Activated T-cell treated with anti-CD3 and anti-CD28 coated beads, Interleukin-2, amount 50 U/mL, for 72 hours (primary cell): ENCODE data around the gene TEX51. TPM values are rescaled to one million over a fixed set of nuclear protein-coding genes. Genes with fewer than 3 reads are reported as not detected.

Experiments
- ATAC-seq, 2 donors: fragments of 150-1000 bp; cut with Tn5 transposase; replicated peaks in 1 of 2; 2 replicates each; pipeline ENCODE4 v1.10.0; 2021; ENCODE audit warnings: moderate library complexity in 2 of 2, mild to moderate bottlenecking in 1 of 2
- DNase-seq, 2 donors: peaks; one replicate each; pipeline ENCODE4 v3.0.0; 2021 to 2022; ENCODE audit warnings: mixed read lengths in 1 of 2
- H3K27ac Mint-ChIP-seq: one replicate; pipeline ENCODE4 v1.8.0; 2022; ENCODE audit warnings: mild to moderate bottlenecking, moderate library complexity, mixed read lengths
- H3K27me3 Mint-ChIP-seq: one replicate; pipeline ENCODE4 v1.8.0; 2022; ENCODE audit warnings: low read depth, mixed read lengths
- H3K36me3 Mint-ChIP-seq, 2 donors: one replicate each; pipeline ENCODE4 v1.8.0; 2022; ENCODE audit warnings: mixed read lengths in 2 of 2, mild to moderate bottlenecking in 1 of 2; ENCODE audit not compliant: insufficient read depth in 2 of 2
- H3K4me1 Mint-ChIP-seq: one replicate; pipeline ENCODE4 v1.8.0; 2022; ENCODE audit warnings: low read depth, mixed read lengths
- H3K4me3 Mint-ChIP-seq, 2 donors: one replicate each; pipeline ENCODE4 v1.8.0; 2022; ENCODE audit warnings: mild to moderate bottlenecking in 2 of 2, mixed read lengths in 2 of 2, moderate library complexity in 2 of 2
- H3K9me3 Mint-ChIP-seq, 2 donors: one replicate each; pipeline ENCODE4 v1.8.0; 2022; ENCODE audit warnings: mixed read lengths in 2 of 2
- total RNA-seq, 2 donors: library from RNA; stranded (reverse); gene quantifications; one replicate each; pipeline ENCODE4 v1.2.3, GENCODE V29; 2022

The TEX51 gene
- total RNA-seq, 2 donors from 2014 or later = not detected

DNA sequence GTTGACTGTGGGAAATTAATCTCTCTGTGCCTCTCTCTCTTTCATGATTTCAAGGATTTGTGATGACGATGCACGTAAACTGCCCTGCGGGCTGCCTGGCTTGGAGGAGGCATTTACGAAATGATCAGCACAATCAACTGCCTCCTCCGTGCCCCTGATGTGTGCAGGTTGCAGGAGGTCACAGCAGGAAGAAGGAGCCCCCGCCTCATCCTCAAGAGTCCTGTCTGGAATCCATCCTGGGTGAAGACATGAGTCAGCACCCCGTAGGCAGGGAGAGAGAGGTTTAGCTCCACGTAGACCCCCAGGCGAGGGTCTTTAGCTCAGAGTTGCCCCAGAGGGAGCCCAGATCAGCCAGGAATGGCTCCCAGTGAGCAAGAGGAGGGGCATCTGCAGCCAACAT, 17.1 kb upstream of the TEX51 start:
- no peak for DNase-seq
- Mint-ChIP-seq H3K27ac (no peak overlapping the region), H3K4me1 (peaks cover 4% of the 10 kb centered on the region), H3K4me3 (no peak overlapping the region), H3K27me3 (peaks cover 3% of the 10 kb centered on the region), H3K9me3 (no peaks in the 10 kb centered on the region), H3K36me3 (no peaks in the 10 kb centered on the region)
- ATAC-seq = no peak

DNA sequence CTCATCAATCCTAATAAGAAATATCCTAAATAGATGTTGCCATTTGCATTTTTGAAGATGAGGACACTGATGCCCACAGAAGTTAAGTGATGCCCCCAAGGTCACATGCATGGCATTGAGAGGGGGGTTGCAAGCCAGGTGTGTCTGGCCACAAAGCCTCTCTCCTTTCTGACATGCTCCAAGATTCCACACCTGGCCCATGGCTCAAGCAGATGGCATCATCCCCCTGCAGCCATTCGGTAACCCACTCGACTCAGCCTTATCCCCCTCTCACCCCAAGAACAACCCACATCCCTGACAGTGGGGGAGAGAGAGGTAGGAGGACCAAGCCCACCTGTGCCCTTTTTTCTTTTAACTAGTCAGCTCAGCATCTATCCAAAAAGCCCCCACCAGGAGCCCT, 16.5 kb upstream of the TEX51 start:
- DNase-seq = no peak
- H3K36me3 Mint-ChIP-seq = no peaks in the 10 kb centered on the region
- H3K4me1 Mint-ChIP-seq = peaks cover 9% of the 10 kb centered on the region
- H3K27me3 Mint-ChIP-seq = peaks cover 9% of the 10 kb centered on the region
- no peak overlapping the region for H3K27ac Mint-ChIP-seq
- ATAC-seq = no peak
- H3K4me3 Mint-ChIP-seq = no peak overlapping the region
- no peaks in the 10 kb centered on the region for H3K9me3 Mint-ChIP-seq

GRCh38 chr2:126882736-126883665, 15.7 kb upstream of the TEX51 start:
- Mint-ChIP-seq H3K36me3 (no peaks in the 10 kb centered on the region), H3K4me1 (peaks cover 9% of the 10 kb centered on the region), H3K9me3 (no peaks in the 10 kb centered on the region), H3K27me3 (peaks cover 14% of the 10 kb centered on the region), H3K4me3 (no peak overlapping the region), H3K27ac (no peak overlapping the region)
- DNase-seq = no peak
- no peak for ATAC-seq

DNA sequence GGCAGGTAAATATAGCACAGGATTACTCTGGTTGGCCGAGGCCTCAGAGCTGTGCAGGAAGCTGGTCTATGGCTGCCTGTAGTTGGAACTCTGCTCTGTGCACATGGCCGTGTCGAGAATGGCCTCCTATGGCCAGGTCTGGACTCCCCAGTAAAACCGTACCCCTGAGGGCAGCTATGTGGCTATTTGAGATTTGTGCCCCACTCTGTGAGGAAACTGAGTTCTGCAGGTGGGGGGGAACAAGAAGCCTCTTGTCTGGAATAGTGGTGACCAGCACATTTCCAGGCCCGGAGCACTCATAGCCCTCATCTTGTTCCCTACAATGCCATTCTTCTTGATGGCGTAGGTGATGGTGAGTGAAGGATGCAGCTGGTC, 15.0 kb upstream of the TEX51 start:
- Mint-ChIP-seq H3K36me3 (no peaks in the 10 kb centered on the region), H3K9me3 (no peaks in the 10 kb centered on the region), H3K4me1 (peaks cover 9% of the 10 kb centered on the region), H3K4me3 (no peak overlapping the region), H3K27me3 (peaks cover 18% of the 10 kb centered on the region), H3K27ac (no peak overlapping the region)
- no peak for DNase-seq
- no peak for ATAC-seq

DNA sequence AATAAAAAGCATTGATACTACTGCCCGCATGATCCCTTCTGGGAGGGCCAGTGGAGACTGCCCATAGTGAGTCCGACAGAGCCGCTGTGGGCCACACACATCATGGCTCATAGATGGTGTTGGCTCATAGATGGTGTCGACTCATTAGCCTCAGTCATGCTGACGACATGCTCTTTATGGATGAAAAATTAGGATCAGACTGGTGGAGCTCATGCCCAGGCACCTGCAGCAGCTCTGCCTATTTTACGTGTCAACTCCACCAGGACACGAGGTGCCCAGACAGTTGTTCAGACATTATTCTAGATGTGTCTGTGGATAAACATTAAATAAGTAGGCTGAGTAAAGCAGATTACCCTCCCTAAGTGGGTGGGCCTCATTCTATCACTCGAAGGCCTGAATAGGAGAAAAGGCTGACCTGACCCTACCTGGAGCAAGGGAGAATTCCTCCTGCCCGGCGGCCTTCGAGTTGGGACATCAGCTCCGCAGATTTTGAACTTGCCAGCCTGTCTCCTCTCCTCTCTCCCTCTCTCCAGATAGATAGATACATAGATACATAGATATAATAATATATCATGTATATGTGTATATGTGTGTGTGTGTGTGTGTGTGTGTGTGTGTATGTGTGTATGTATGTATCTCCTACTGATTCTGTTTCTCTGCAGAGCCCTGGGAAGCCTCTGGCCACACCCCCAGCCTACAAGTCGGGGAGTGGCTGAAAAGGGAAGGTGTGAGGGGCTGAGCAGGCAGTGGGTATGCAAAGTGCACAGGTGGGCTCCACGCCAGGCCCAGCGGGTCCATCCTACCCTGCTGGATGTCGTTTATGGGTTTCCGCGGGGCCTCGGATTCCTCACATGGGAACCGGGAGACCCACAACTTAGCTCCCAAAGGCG, 13.6 kb upstream of the TEX51 start:
- no peak overlapping the region for H3K4me3 Mint-ChIP-seq
- DNase-seq = no peak
- no peak overlapping the region for H3K27ac Mint-ChIP-seq
- H3K9me3 Mint-ChIP-seq = no peaks in the 10 kb centered on the region
- no peak for ATAC-seq
- H3K4me1 Mint-ChIP-seq = peaks cover 9% of the 10 kb centered on the region
- peaks cover 18% of the 10 kb centered on the region for H3K27me3 Mint-ChIP-seq
- no peaks in the 10 kb centered on the region for H3K36me3 Mint-ChIP-seq

DNA sequence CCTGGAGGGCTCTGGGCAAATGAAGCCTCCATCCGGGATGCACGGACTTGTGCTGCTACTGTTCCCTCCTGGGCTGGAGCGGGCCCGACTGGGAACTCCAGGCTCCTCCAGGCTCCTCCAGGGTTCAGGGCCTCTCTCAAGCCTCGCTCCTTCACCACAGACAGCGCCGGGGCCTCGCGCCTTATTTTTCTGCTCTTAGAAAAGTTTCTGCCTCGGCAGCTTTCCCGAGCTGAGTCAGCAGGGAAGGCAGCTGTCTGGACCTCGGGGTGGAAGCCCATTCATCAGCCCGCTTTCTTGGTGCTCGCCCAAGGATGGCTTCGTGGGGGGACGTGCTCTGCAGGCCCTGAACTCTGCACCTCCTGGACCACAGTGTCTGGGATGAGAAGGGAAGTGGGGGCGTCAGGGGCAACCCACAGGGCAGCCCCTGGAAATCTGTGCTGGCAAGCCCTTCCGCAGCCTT, 12.9 kb upstream of the TEX51 start:
- peaks cover 18% of the 10 kb centered on the region for H3K27me3 Mint-ChIP-seq
- H3K4me3 Mint-ChIP-seq = peak overlapping the region in 1 of 2 donors; percentile 20
- no peaks in the 10 kb centered on the region for H3K9me3 Mint-ChIP-seq
- ATAC-seq (no peak), DNase-seq (no peak)
- H3K36me3 Mint-ChIP-seq = no peaks in the 10 kb centered on the region
- peaks cover 9% of the 10 kb centered on the region for H3K4me1 Mint-ChIP-seq
- H3K27ac Mint-ChIP-seq = no peak overlapping the region

GRCh38 chr2:126886211-126886915, 12.3 kb upstream of the TEX51 start:
- Mint-ChIP-seq H3K27me3 (peaks cover 18% of the 10 kb centered on the region), H3K9me3 (no peaks in the 10 kb centered on the region), H3K4me3 (peak overlapping the region in 1 of 2 donors; percentile 73), H3K27ac (no peak overlapping the region), H3K36me3 (no peaks in the 10 kb centered on the region), H3K4me1 (peaks cover 9% of the 10 kb centered on the region)
- DNase-seq (peak; percentile 71 to 78), ATAC-seq (peak; percentile 77 to 84)

DNA sequence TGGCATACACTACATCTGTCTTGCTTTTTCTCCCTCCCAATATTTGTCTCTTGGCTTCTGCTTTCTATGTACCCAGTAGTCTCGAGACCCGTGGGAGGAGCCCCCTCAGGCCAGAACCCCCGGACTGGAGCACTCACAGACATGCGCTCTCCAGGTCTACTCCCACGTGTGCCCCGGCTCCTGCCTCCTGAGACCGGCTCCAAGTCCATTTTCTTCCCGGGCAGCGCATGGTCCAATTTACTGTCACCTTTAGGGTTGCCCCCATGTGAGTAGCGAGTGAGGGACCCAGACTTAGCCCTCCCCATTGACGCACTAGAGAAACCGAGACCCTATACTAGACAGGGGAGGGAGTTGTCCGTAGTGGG, 11.8 kb upstream of the TEX51 start:
- Mint-ChIP-seq H3K9me3 (no peaks in the 10 kb centered on the region), H3K4me1 (peaks cover 9% of the 10 kb centered on the region), H3K27ac (no peak overlapping the region), H3K4me3 (peak overlapping the region in 1 of 2 donors; percentile 73), H3K27me3 (peaks cover 18% of the 10 kb centered on the region), H3K36me3 (no peaks in the 10 kb centered on the region)
- DNase-seq (no peak), ATAC-seq (no peak)

GRCh38 chr2:126887506-126887905, 11.2 kb upstream of the TEX51 start:
- no peaks in the 10 kb centered on the region for H3K36me3 Mint-ChIP-seq
- H3K27ac Mint-ChIP-seq = no peak overlapping the region
- no peak for DNase-seq
- H3K9me3 Mint-ChIP-seq = no peaks in the 10 kb centered on the region
- no peak for ATAC-seq
- H3K4me3 Mint-ChIP-seq = no peak overlapping the region
- H3K27me3 Mint-ChIP-seq = peaks cover 18% of the 10 kb centered on the region
- H3K4me1 Mint-ChIP-seq = peaks cover 9% of the 10 kb centered on the region

DNA sequence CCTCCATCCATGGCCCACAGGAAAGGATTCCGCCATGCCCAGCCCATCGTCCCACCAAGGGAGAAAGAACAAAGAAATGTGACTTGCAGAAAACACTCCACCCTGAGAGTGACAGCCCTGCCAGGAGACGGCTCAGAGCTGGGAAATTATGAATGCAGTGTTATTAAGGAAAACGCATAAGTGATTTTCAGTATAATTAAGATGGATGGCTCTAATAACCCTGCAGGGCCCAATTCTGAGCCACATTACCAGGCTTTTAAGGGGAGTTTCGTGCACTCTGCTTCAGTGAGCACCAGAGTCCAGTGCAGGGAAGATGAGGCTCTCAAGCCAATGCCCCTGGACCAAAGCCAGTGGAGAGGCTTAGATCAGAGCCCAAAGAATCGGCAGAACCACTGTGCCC, 10.6 kb upstream of the TEX51 start:
- DNase-seq (no peak), ATAC-seq (no peak)
- Mint-ChIP-seq H3K36me3 (no peaks in the 10 kb centered on the region), H3K9me3 (no peaks in the 10 kb centered on the region), H3K27ac (no peak overlapping the region), H3K27me3 (peaks cover 18% of the 10 kb centered on the region), H3K4me1 (peaks cover 9% of the 10 kb centered on the region), H3K4me3 (no peak overlapping the region)

DNA sequence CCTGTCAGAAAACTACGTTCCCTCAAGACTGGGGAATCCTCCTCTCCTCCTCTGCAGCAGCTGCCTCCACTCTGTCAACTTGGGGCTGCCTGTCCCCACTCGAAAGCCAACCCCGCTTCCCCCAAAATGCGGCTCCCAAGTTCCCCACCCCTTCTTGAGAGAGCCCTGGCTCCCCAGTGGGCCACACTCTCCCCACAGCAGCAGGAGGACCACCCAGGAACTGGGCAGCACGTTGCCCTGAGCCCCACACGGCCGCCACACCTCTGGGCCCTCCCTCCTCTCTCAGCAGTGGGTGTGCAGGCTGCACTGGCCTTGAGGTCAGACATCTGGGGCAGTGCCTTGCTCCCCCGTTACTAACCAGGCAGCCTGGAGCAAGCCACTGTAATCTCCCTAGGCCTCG, 9.6 kb upstream of the TEX51 start:
- no peak for ATAC-seq
- no peak for DNase-seq
- Mint-ChIP-seq H3K4me1 (peaks cover 9% of the 10 kb centered on the region), H3K36me3 (no peaks in the 10 kb centered on the region), H3K27ac (no peak overlapping the region), H3K27me3 (peaks cover 18% of the 10 kb centered on the region), H3K4me3 (no peak overlapping the region), H3K9me3 (no peaks in the 10 kb centered on the region)

GRCh38 chr2:126889496-126890135, 9.1 kb upstream of the TEX51 start:
- Mint-ChIP-seq H3K4me1 (peaks cover 9% of the 10 kb centered on the region), H3K27ac (no peak overlapping the region), H3K4me3 (no peak overlapping the region), H3K36me3 (no peaks in the 10 kb centered on the region), H3K9me3 (no peaks in the 10 kb centered on the region), H3K27me3 (peaks cover 18% of the 10 kb centered on the region)
- no peak for DNase-seq
- no peak for ATAC-seq
